ENCODE measurements around the gene GSX2.

DNA sequence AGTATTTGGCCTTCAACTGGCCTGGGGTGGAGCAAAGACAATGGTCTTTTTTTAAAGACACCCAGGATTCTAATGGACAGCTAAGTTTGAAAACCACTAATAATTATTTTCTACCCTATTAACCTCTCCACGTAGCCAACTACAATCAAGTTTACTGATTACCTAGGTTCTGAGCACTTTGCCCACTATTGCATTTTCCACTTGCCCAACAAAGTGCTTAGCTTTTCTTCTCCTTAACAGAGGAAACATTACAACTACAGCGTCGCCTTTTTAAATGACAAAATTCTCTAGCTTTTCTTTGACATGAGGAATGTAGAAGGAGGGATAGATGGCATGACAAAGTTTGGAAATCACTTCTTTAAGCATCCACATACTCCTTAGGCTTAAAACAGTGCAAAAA is 37.6 kb upstream of the GSX2 start:
- TF ChIP-seq, protein P1, sequence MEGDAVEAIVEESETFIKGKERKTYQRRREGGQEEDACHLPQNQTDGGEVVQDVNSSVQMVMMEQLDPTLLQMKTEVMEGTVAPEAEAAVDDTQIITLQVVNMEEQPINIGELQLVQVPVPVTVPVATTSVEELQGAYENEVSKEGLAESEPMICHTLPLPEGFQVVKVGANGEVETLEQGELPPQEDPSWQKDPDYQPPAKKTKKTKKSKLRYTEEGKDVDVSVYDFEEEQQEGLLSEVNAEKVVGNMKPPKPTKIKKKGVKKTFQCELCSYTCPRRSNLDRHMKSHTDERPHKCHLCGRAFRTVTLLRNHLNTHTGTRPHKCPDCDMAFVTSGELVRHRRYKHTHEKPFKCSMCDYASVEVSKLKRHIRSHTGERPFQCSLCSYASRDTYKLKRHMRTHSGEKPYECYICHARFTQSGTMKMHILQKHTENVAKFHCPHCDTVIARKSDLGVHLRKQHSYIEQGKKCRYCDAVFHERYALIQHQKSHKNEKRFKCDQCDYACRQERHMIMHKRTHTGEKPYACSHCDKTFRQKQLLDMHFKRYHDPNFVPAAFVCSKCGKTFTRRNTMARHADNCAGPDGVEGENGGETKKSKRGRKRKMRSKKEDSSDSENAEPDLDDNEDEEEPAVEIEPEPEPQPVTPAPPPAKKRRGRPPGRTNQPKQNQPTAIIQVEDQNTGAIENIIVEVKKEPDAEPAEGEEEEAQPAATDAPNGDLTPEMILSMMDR (IDR thresholded peaks at IDR 0.05): no peak
- TF ChIP-seq POLR2A (IDR thresholded peaks at IDR 0.05): no peak
